ENCODE measurements around the gene HSD3B2. TPM values are rescaled to one million over a fixed set of nuclear protein-coding genes. Genes with fewer than 3 reads are reported as not detected.

The HSD3B2 gene
- total RNA-seq, 1 experiment from 2014 or later: not detected

DNA sequence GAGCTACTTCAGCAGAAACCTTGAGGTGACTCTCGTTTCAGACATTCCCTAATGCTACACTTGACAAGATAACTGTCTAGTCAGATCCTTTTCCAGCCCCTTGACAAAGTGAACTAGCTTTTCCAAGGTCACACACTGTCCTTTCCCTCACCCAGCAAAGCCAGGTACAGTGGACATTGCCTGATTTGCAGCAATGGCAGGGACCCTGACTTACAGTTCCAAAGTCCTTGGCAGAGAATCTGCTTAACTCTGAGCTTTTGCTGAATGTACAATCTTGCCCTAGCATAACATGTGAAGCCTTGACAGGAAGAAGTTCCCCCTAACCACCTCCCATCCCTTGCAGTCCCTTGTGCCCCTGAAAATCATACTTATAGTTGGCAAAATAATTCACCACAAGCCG, 37.1 kb downstream of the HSD3B2 start:
- Histone ChIP-seq H3K4me2 (ENCODE audit: insufficient read depth, insufficient read length, low read length) (no peak overlapping the region), H3K23me2 (ENCODE audit: insufficient read length, low read depth, low read length, poor library complexity, severe bottlenecking) (no peaks in the 10 kb centered on the region), H4K5ac (ENCODE audit: insufficient read length, low read depth, low read length) (no peak overlapping the region), H3K27ac (ENCODE audit: insufficient read length, low read depth, low read length) (no peak overlapping the region), H3K4me1 (ENCODE audit: insufficient read depth, low read length) (peaks cover 6% of the 10 kb centered on the region; the same call in 1 of the 2 replicates), H3K9ac (ENCODE audit: extremely low read depth, insufficient read length, low read length) (no peak overlapping the region), H3K4ac (ENCODE audit: low read depth, low read length) (no peak overlapping the region), H3K18ac (ENCODE audit: insufficient read length, low read depth, low read length) (no peak overlapping the region), H2BK15ac (ENCODE audit: low read depth, low read length) (no peak overlapping the region), H3K27me3 (ENCODE audit: insufficient read depth, low read length) (no peaks in the 10 kb centered on the region; the same call in 1 of the 2 replicates), H2AFZ (ENCODE audit: low read length) (no peak overlapping the region), H3K79me2 (ENCODE audit: insufficient read depth, low read length) (no peaks in the 10 kb centered on the region), H2AK5ac (ENCODE audit: insufficient read length, low read length) (no peak overlapping the region), H4K20me1 (ENCODE audit: control insufficient read depth, insufficient read depth, insufficient read length) (no peaks in the 10 kb centered on the region), H4K8ac (replicated peaks; ENCODE audit: insufficient read length, low read depth, low read length) (no peak overlapping the region), H2BK12ac (ENCODE audit: insufficient read length, low read depth, low read length) (no peak overlapping the region), H2BK5ac (ENCODE audit: insufficient read length, low read length) (no peak overlapping the region), H3K79me1 (ENCODE audit: insufficient read depth, low read depth, low read length, poor library complexity, severe bottlenecking) (no peaks in the 10 kb centered on the region), H3K23ac (ENCODE audit: insufficient read length, low read depth, low read length) (no peak overlapping the region), H3T11ph (ENCODE audit: low read length) (no peak overlapping the region), H3K56ac (ENCODE audit: insufficient read length, low read depth, low read length) (no peak overlapping the region), H3K9me3 (ENCODE audit: control insufficient read depth, low read depth, low read length) (no peaks in the 10 kb centered on the region), H4K91ac (ENCODE audit: insufficient read length, low read depth, low read length) (no peak overlapping the region), H3K14ac (ENCODE audit: insufficient read depth, low read length) (no peak overlapping the region), H2BK120ac (ENCODE audit: low read depth, low read length, poor library complexity, severe bottlenecking) (no peak overlapping the region), H2BK20ac (ENCODE audit: low read depth, low read length, poor library complexity, severe bottlenecking) (no peak overlapping the region)
- H3K27ac Mint-ChIP-seq: no peak overlapping the region
- H3K4me1 Mint-ChIP-seq: peaks cover 8 to 14% of the 10 kb centered on the region in 2 experiments
- H3K9me3 Mint-ChIP-seq: no peaks in the 10 kb centered on the region
- DNase-seq: no peak
- H3K4me3 Mint-ChIP-seq: no peak overlapping the region
- H3K36me3 Mint-ChIP-seq (ENCODE audit: insufficient read depth in 1 of 3, low read depth in 3 of 3): no peaks in the 10 kb centered on the region
- no CpG with 5 or more reads among the region's 2 CpGs for WGBS (ENCODE audit: extremely low coverage, insufficient read length, low lambda C conversion rate)
- no peaks in the 10 kb centered on the region for H3K27me3 Mint-ChIP-seq (ENCODE audit: low read depth)
- TF ChIP-seq, protein P1, sequence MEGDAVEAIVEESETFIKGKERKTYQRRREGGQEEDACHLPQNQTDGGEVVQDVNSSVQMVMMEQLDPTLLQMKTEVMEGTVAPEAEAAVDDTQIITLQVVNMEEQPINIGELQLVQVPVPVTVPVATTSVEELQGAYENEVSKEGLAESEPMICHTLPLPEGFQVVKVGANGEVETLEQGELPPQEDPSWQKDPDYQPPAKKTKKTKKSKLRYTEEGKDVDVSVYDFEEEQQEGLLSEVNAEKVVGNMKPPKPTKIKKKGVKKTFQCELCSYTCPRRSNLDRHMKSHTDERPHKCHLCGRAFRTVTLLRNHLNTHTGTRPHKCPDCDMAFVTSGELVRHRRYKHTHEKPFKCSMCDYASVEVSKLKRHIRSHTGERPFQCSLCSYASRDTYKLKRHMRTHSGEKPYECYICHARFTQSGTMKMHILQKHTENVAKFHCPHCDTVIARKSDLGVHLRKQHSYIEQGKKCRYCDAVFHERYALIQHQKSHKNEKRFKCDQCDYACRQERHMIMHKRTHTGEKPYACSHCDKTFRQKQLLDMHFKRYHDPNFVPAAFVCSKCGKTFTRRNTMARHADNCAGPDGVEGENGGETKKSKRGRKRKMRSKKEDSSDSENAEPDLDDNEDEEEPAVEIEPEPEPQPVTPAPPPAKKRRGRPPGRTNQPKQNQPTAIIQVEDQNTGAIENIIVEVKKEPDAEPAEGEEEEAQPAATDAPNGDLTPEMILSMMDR (conservative IDR thresholded peaks at IDR 0.05): no peak
